ENCODE results near the gene NCOA5.

DNA sequence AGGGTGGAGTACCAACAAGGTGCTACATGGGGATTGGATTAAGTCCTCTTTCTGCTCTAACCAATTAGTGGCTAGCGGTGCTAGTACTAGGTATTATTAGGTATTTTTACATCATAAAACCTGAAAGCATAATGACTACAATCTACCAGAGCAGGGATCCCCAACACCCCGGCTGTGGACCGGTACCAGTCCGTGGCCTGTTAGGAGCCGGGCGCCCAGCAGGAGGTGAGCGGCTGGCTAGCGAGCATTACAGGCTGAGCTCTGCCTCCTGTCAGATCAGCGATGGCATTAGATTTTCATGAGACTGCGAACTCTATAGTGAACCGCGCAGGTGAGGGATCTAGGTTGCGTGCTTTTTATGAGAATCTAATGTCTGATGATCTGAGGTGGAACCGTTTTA is 19.2 kb upstream of the NCOA5 start:
- TF ChIP-seq, protein P1, sequence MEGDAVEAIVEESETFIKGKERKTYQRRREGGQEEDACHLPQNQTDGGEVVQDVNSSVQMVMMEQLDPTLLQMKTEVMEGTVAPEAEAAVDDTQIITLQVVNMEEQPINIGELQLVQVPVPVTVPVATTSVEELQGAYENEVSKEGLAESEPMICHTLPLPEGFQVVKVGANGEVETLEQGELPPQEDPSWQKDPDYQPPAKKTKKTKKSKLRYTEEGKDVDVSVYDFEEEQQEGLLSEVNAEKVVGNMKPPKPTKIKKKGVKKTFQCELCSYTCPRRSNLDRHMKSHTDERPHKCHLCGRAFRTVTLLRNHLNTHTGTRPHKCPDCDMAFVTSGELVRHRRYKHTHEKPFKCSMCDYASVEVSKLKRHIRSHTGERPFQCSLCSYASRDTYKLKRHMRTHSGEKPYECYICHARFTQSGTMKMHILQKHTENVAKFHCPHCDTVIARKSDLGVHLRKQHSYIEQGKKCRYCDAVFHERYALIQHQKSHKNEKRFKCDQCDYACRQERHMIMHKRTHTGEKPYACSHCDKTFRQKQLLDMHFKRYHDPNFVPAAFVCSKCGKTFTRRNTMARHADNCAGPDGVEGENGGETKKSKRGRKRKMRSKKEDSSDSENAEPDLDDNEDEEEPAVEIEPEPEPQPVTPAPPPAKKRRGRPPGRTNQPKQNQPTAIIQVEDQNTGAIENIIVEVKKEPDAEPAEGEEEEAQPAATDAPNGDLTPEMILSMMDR (IDR thresholded peaks at IDR 0.05): no peak
- no peak for TF ChIP-seq ZFX (IDR thresholded peaks at IDR 0.05; ENCODE audit: borderline replicate concordance)
